GM18519 (cell line): ENCODE measurements around the gene GMPR.
"Not testable (repeated sequence)": the region's sequence is repeated elsewhere in the genome, so short reads cannot be mapped to it uniquely, and the experiment has no call there.

Experiments
- ATAC-seq: cut with Tn5 transposase; IDR thresholded peaks from one replicate; pipeline ENCODE4 v1.9.1; 2021; ENCODE audit warnings: mild to moderate bottlenecking, moderate library complexity; ENCODE audit not compliant: unreplicated experiment, low FRiP score

Gene GMPR

GRCh38 chr6:16244446-16244845 is 6.1 kb downstream of the GMPR start:
- no peak for ATAC-seq

GRCh38 chr6:16244869-16245451 is 6.6 kb downstream of the GMPR start:
- no peak for ATAC-seq

- ATAC-seq: no peak
Observed at GRCh38 chr6:16248271-16248853, 10.0 kb downstream of the GMPR start.

DNA sequence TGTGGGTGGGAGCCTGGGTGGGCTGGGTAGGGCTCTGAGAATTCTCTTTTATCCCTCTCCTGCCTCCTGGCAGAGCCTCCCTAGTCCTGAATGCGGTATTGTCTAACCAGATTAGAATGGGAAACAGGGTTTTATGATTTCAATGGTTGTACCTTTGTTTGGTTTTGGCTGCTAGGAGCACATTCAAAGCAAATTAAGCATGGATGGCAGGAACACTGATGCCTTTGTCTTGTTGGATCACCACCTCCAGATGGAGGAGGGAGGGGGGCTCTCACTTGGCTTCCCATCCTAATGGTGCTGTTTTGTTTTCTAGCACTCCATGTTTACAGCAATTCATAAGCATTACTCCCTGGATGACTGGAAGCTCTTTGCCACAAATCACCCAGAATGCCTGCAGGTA is 11.6 kb downstream of the GMPR start:
- no peak for ATAC-seq

- ATAC-seq: no peak
Observed at GRCh38 chr6:16251706-16252105, 13.3 kb downstream of the GMPR start.

GRCh38 chr6:16252686-16253299 is 14.4 kb downstream of the GMPR start:
- ATAC-seq: no peak

DNA sequence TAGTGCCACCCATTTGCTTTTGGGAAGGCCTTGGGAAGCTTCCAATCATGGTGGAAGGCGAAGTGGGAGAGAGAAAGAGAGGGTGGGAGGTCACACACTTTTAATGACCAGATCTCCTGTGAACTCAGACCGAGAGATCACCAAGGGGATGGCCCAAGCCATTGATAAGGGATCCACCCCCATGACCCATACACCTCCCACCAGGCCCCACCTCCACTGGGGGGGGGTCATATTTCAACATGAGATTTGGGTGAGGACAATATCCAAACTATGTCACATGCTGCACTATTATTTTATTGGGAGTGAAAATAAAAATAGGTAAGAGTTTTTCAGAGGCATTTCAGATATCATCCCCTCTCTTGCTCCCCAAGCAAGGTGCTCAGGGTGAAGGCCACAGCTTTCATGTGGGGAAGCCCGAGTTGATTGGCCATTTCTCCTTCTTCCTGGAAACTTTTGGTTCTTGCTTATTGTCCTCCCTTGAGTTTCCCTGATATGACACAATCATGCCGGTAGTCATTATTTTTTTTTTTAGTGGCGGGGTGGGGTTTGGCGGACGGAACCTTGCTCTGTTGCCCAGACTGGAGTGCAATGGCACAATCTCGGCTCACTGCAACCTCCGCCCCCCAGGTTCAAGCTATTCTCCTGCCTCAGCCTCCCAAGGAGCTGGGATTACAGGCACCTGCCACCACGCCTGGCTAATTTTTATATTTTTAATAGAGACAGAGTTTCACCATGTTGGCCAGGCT is 15.2 kb downstream of the GMPR start:
- ATAC-seq: no peak

GRCh38 chr6:16254535-16254934 is 16.1 kb downstream of the GMPR start:
- no peak for ATAC-seq

DNA sequence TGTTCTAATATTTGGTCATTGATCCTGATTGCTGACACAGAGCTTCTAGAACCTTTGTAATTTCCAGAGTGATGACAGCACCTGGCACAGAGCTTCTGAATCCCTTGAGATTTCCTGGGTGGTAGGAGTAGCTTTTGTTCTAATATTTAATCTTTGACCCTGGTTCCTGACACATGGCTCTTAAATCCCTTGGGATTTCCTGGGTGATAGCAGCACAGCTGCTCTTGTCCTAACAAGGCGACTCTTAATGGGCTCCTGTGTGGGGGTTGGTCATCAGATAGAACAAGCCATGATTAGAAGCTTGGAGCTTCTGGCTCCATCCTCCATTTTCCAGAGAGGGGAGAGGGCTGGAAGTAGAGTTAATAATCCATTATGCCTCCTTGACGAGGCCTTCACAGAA is 18.4 kb downstream of the GMPR start:
- ATAC-seq: no peak

GRCh38 chr6:16257999-16258708 is 19.8 kb downstream of the GMPR start:
- ATAC-seq: no peak

DNA sequence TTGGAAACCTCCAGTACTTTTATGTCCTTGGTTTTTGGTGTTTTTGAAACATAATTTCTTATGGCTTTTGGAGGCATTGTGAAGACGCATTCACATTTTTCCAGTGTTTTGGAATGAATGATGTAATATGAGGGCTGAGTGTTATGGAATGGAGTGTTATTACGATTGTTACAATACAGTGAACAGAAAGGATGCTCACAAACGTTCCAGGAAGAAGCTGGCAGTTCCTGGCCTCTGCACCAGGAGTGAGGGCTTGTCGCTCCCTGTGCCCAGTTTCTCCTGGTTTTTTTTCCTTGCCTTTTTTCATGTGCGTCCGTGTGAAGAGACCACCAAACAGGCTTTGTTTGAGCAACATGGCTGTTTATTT is 20.3 kb downstream of the GMPR start:
- ATAC-seq: no peak

GRCh38 chr6:16259604-16260003 is 21.2 kb downstream of the GMPR start:
- ATAC-seq: not testable (repeated sequence)

- not testable (repeated sequence) for ATAC-seq
Observed at GRCh38 chr6:16260602-16261001, 22.2 kb downstream of the GMPR start.

DNA sequence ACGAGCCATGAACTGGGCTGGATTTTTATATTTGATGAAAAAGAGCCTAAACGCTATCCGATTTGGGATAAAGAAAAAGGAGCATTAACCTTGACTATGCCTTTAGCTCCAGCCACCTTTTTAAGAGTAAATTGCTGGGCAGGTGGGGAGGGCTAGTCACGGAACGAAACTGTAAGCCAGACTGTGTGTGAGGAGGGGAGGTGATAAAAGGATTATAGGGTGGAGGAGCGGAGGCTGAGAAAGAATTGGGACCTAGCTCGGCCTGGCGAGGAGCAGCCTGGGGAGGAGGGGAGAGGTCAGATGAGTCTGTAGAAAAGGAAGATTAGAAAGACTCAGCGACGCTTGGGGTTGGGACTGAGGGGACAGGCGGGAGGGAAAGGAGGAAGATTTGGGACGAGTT is 24.4 kb downstream of the GMPR start:
- ATAC-seq: not testable (repeated sequence)

- not testable (repeated sequence) for ATAC-seq
Observed at GRCh38 chr6:16263464-16264099, 25.2 kb downstream of the GMPR start.

DNA sequence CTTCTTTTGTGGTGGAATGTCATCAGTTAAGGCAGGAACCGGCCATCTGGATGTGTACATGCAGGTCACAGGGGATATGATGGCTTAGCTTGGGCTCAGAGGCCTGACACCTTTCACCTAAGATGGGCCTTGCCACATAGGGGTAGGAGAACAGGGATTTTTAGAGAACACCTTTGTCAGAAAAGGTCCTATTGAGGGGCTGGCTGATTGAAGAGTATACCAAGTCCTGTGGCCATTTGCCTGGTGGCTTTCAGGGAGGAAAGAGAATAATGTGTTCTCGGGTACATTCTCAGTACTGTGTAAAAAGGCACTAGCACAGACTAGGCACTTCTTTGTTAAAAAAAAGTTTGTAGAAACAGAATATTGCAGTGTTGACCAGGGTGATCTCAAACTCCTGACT is 26.4 kb downstream of the GMPR start:
- no peak for ATAC-seq

GRCh38 chr6:16265351-16266341 is 27.3 kb downstream of the GMPR start:
- ATAC-seq: no peak

DNA sequence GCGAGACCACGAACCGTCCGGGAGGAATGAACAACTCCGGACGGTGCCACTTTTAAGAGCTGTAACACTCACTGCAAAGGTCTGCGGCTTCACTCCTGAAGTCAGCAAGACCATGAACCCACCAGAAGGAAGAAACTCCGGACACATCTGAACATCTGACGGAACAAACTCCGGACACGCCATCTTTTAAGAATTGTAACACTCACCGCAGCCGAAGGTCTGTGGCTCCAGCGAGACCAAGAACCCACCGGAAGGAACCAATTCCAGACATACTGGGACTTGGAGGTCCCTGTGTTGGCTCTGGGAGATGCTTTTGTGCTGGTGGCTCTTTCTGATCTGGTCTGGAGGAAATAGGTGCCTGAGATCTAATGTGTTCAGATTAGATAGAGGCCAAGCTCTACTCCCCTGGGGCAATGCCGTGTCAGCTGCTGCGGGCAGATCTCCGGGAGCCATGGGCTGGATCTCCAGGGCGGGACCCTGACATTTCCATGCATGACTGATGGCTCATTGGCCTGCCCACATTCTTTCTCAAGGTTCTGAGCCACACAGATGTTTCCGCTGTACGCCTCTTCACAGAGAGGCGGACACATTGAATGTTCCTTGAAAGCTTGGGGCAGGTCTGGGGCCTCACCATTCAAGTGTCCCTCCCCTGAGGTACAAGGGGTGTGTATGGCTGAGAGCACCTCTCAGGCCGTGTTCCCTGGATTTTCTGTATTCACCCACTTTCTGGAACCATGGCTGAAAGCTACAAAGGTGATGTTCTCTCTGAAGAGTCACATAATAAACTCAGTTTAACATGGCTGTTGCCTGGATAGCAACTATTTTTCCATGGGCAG is 29.3 kb downstream of the GMPR start:
- no peak for ATAC-seq
